Endothelial cell of umbilical vein (primary cell): ENCODE data around the gene EPHA10. TPM values are rescaled to one million over a fixed set of nuclear protein-coding genes. Genes with fewer than 3 reads are reported as not detected.

Experiments used
- BruUV-seq: library from RNA; stranded (reverse); fragments of 400-500 nt; replicated peaks from 2 replicates; lab custom pipeline; 2021; lab: Mats Ljungman, UMichigan
- CTCF ChIA-PET: fragments of 300-600, 350-600 bp; sonication (Branson Sonifier 250); formaldehyde crosslinking; loops from one replicate; lab custom pipeline; 2021; ENCODE audit warnings: antibody characterized with exemption, inconsistent platforms; lab: Charles Lee
- POLR2A ChIA-PET: fragments of 300-600, 350-600 bp; sonication (Branson Sonifier 250); formaldehyde crosslinking; loops from one replicate; lab custom pipeline; 2021; ENCODE audit warnings: antibody characterized with exemption, inconsistent platforms; lab: Charles Lee
- DNase-seq: peaks from one replicate; pipeline ENCODE4 v3.0.0-alpha.2; 2011; ENCODE audit warnings: low read depth, low spot score
- FAIRE-seq: peaks from 2 replicates; lab custom pipeline; 2011; peaks lifted over from hg19 to GRCh38; lab: Jason Lieb, UNC
- H2AFZ ChIP-seq: 2 replicates; pipeline ENCODE4 v1.6.0; 2012; ENCODE audit warnings: low read depth, low read length, control low read depth, inconsistent platforms
- H3K27ac ChIP-seq: 2 replicates; pipeline ENCODE4 v1.5.1; 2011; ENCODE audit warnings: low read depth, mild to moderate bottlenecking, control low read depth, low read length, moderate library complexity; ENCODE audit not compliant: insufficient read depth
- H3K27me3 ChIP-seq, 2 experiments: 2 replicates each; pipeline versions ENCODE4 v1.6.0 to v1.6.1; 2011; ENCODE audit warnings: low read length in 2 of 2, mixed read lengths in 1 of 2; ENCODE audit not compliant: control insufficient read depth in 2 of 2, insufficient read depth in 2 of 2
- H3K36me3 ChIP-seq, 2 experiments: 2 replicates in 1 of 2; 3 replicates in 1 of 2; pipeline ENCODE4 v1.5.1; 2011; ENCODE audit warnings: low read length in 2 of 2, mild to moderate bottlenecking in 1 of 2, moderate library complexity in 1 of 2; ENCODE audit not compliant: control insufficient read depth in 2 of 2, insufficient read depth in 2 of 2; ENCODE audit errors: extremely low read depth in 1 of 2
- H3K4me1 ChIP-seq: 3 replicates; pipeline ENCODE4 v1.5.1; 2011; ENCODE audit warnings: mild to moderate bottlenecking, low read length; ENCODE audit not compliant: control insufficient read depth, insufficient read depth; ENCODE audit errors: extremely low read depth
- H3K4me2 ChIP-seq: 2 replicates; pipeline ENCODE4 v1.6.1; 2011; ENCODE audit warnings: low read length, control low read depth, mixed read lengths; ENCODE audit not compliant: insufficient read depth
- H3K4me3 ChIP-seq, 3 experiments: fragments of 200-600 bp in 1 of 3; sonication (generic), shearing (Covaris generic) in 1 of 3; replicated peaks in 1 of 3; 2 replicates each; pipeline ENCODE4 v1.5.1; 2011 to 2016; ENCODE audit warnings: control low read depth in 3 of 3, low read length in 3 of 3, mild to moderate bottlenecking in 2 of 3, inconsistent platforms in 1 of 3, low read depth in 1 of 3, moderate library complexity in 1 of 3; ENCODE audit not compliant: insufficient read depth in 1 of 3
- H3K79me2 ChIP-seq: 2 replicates; pipeline ENCODE4 v1.6.0; 2012; ENCODE audit warnings: low read length, inconsistent platforms; ENCODE audit not compliant: control insufficient read depth, insufficient read depth
- H3K9ac ChIP-seq: replicated peaks from 2 replicates; pipeline ENCODE3; 2011; ENCODE audit warnings: low read length, control low read depth; ENCODE audit not compliant: insufficient read depth; ENCODE audit errors: extremely low read depth
- H3K9me1 ChIP-seq: replicated peaks from 3 replicates; pipeline ENCODE4 v1.6.0; 2011; ENCODE audit warnings: mild to moderate bottlenecking, low read length; ENCODE audit not compliant: control insufficient read depth, insufficient read depth; ENCODE audit errors: extremely low read depth
- H3K9me3 ChIP-seq: replicated peaks from 2 replicates; pipeline ENCODE4 v1.5.1; 2012; ENCODE audit warnings: low read length, inconsistent platforms; ENCODE audit not compliant: control insufficient read depth, insufficient read depth
- H4K20me1 ChIP-seq: replicated peaks from 2 replicates; pipeline ENCODE3; 2011; ENCODE audit warnings: mild to moderate bottlenecking, low read length; ENCODE audit not compliant: control insufficient read depth, insufficient read depth; ENCODE audit errors: extremely low read depth
- CTCF ChIP-seq, 2 donors: IDR thresholded peaks; 1 replicate in 1 of 2; 2 replicates in 1 of 2; pipeline ENCODE4 v1.5.1; 2011; ENCODE audit warnings: low read length in 2 of 2, mild to moderate bottlenecking in 2 of 2, moderate library complexity in 2 of 2, control low read depth in 1 of 2, inconsistent platforms in 1 of 2, low read depth in 1 of 2; ENCODE audit not compliant: insufficient read depth in 1 of 2; ENCODE audit errors: extremely low read depth in 1 of 2
- EZH2 ChIP-seq: IDR thresholded peaks from 2 replicates; pipeline ENCODE4 v1.6.1; 2012; ENCODE audit warnings: borderline replicate concordance, low read depth, mild to moderate bottlenecking, moderate library complexity, low read length, inconsistent platforms; ENCODE audit not compliant: severe bottlenecking
- FOS ChIP-seq: IDR thresholded peaks from 2 replicates; pipeline ENCODE4 v1.6.1; 2011; ENCODE audit warnings: mild to moderate bottlenecking, low read length, moderate library complexity, borderline replicate concordance; ENCODE audit not compliant: insufficient read depth
- JUN ChIP-seq: IDR thresholded peaks from 2 replicates; pipeline ENCODE4 v1.6.1; 2011; ENCODE audit warnings: borderline replicate concordance, low read depth; ENCODE audit not compliant: insufficient read length, insufficient read depth
- MAX ChIP-seq: IDR thresholded peaks from 2 replicates; pipeline ENCODE4 v1.6.1; 2011; ENCODE audit not compliant: insufficient read depth, insufficient read length
- POLR2A ChIP-seq: IDR thresholded peaks from 2 replicates; pipeline ENCODE4 v1.6.1; 2012; ENCODE audit warnings: low read depth, mild to moderate bottlenecking, control low read depth, low read length
- POLR2AphosphoS5 ChIP-seq: IDR thresholded peaks from 2 replicates; pipeline ENCODE4 v1.6.1; 2012; ENCODE audit warnings: low read depth, mild to moderate bottlenecking, control low read depth, low read length, moderate library complexity; ENCODE audit not compliant: insufficient read depth
- dilution Hi-C: fragments of 300-500 bp; cut with MboI; formaldehyde crosslinking; loops from one replicate; pipeline ENCODE4 v1.15.0; 2019; ENCODE audit warnings: low sequenced_read_pairs; ENCODE audit not compliant: extremely low pct_ligation_motif_present
- intact Hi-C: fragments of 100-400 bp; cut with micrococcal nuclease; formaldehyde crosslinking; loops from one replicate; pipeline ENCODE4 v1.10.0; 2022
- polyA plus RNA-seq, 4 experiments: library from polyadenylated mRNA; depleted of rRNA in 3 of 4; stranded (reverse) in 3 of 4; unstranded in 1 of 4; fragments of >200 nt; gene quantifications; 2 replicates each; pipeline versions ENCODE4 v1.2.1 to v1.2.3, GENCODE V29; 2011 to 2012; ENCODE audit warnings: missing spikeins in 1 of 4
- total RNA-seq: library from RNA; stranded (reverse); gene quantifications from 2 replicates; pipeline ENCODE4 v1.2.3, GENCODE V29; 2021

Gene EPHA10
- total and polyA plus RNA-seq, 2 donors (not counting 3 experiments of a cell fraction or from before 2014, with no cell fraction given) = not detected

GRCh38 chr1:37762516-37762915 lies 2.4 kb downstream of the EPHA10 start:
- peaks cover 25 to 29% of the 10 kb centered on the region in 2 experiments for H3K27me3 ChIP-seq
- no peak overlapping the region for H3K9ac ChIP-seq
- TF ChIP-seq CTCF (IDR thresholded peaks at IDR 0.05; ENCODE audit: extremely low read depth in 1 of 2, insufficient read depth in 1 of 2, low read depth in 1 of 2, low read length in 2 of 2) = no peak
- no peak for TF ChIP-seq EZH2
- H2AFZ ChIP-seq = no peak overlapping the region
- DNase-seq (no peak), FAIRE-seq (no peak)
- ChIA-PET CTCF (interaction anchor here (0.7 to 1.2 kb wide), 2 partner anchors 21 to 1072 kb away, joined by 3 to 4 read pairs; no protein-coding TSS in a partner anchor), POLR2A (no interaction called here)
- no peak overlapping the region for H3K4me3 ChIP-seq
- no peaks in the 10 kb centered on the region for H3K9me1 ChIP-seq
- intact Hi-C loops (no loop called here), dilution Hi-C loops (no loop called here)
- H3K9me3 ChIP-seq = no peaks in the 10 kb centered on the region
- no peaks in the 10 kb centered on the region for H3K36me3 ChIP-seq
- H3K79me2 ChIP-seq = no peaks in the 10 kb centered on the region
- no peaks in the 10 kb centered on the region for H3K4me1 ChIP-seq
- no peak overlapping the region for H3K4me2 ChIP-seq
- H4K20me1 ChIP-seq = no peaks in the 10 kb centered on the region
- BruUV-seq = no TSS peak
- no peak overlapping the region for H3K27ac ChIP-seq

- FAIRE-seq (no peak), DNase-seq (no peak)
- H2AFZ ChIP-seq = no peak overlapping the region
- ChIA-PET CTCF (interaction anchor here (1.2 kb wide), 1 partner anchor 20 kb away, joined by 3 read pairs; no protein-coding TSS in a partner anchor), POLR2A (no interaction called here)
- dilution Hi-C loops (no loop called here), intact Hi-C loops (no loop called here)
- no peak overlapping the region for H3K9ac ChIP-seq
- no peaks in the 10 kb centered on the region for H3K9me3 ChIP-seq
- H3K36me3 ChIP-seq = no peaks in the 10 kb centered on the region
- H3K27me3 ChIP-seq = peaks cover 20 to 24% of the 10 kb centered on the region in 2 experiments
- H4K20me1 ChIP-seq = no peaks in the 10 kb centered on the region
- BruUV-seq = no TSS peak
- H3K79me2 ChIP-seq = no peaks in the 10 kb centered on the region
- no peak overlapping the region for H3K4me3 ChIP-seq
- TF ChIP-seq POLR2AphosphoS5 (no peak), MAX (no peak), JUN (no peak), POLR2A (no peak), EZH2 (no peak), FOS (no peak)
- no peaks in the 10 kb centered on the region for H3K9me1 ChIP-seq
- H3K4me1 ChIP-seq = no peaks in the 10 kb centered on the region
- no peak overlapping the region for H3K27ac ChIP-seq
- no peak overlapping the region for H3K4me2 ChIP-seq
These were observed 3.4 kb downstream of the EPHA10 start for GRCh38 chr1:37761416-37762095.
